GM23338 (cell line): ENCODE measurements around the gene VPS4A. TPM values are rescaled to one million over a fixed set of nuclear protein-coding genes. Genes with fewer than 3 reads are reported as not detected.

Experiments
- ATAC-seq: fragments of 200-7000 bp; cut with Tn5 transposase; 3 replicates; pipeline ENCODE4 v1.9.1; 2020
- DNase-seq: peaks from one replicate; pipeline ENCODE4 v3.0.0-alpha.2; 2015; ENCODE audit warnings: low spot score
- H2AFZ ChIP-seq: fragments of 200-600 bp; sonication (generic); 2 replicates; pipeline ENCODE4 v1.8.0; 2016; ENCODE audit warnings: antibody characterized with exemption, mild to moderate bottlenecking, moderate library complexity
- H3F3A ChIP-seq: fragments of 200-600 bp; sonication (generic); replicated peaks from 2 replicates; pipeline ENCODE4 v1.8.0; 2017; ENCODE audit warnings: antibody characterized with exemption, mixed run types, low read depth
- H3K27ac ChIP-seq: fragments of 200-600 bp; sonication (generic); 2 replicates; pipeline ENCODE4 v1.6.1; 2016; ENCODE audit warnings: low read depth
- H3K27me3 ChIP-seq: fragments of 200-600 bp; sonication (generic); 2 replicates; pipeline ENCODE4 v1.8.0; 2016; ENCODE audit warnings: mild to moderate bottlenecking, mixed run types, moderate library complexity; ENCODE audit not compliant: insufficient read depth
- H3K36me3 ChIP-seq: fragments of 200-600 bp; sonication (generic); 2 replicates; pipeline ENCODE4 v1.8.0; 2016; ENCODE audit warnings: mild to moderate bottlenecking; ENCODE audit not compliant: insufficient read depth
- H3K4me1 ChIP-seq: fragments of 200-600 bp; sonication (generic); 2 replicates; pipeline ENCODE4 v1.8.0; 2016; ENCODE audit warnings: mild to moderate bottlenecking, moderate library complexity; ENCODE audit not compliant: insufficient read depth
- H3K4me2 ChIP-seq: fragments of 200-600 bp; sonication (generic); 2 replicates; pipeline ENCODE4 v1.7.1; 2017; ENCODE audit warnings: mixed run types
- H3K4me3 ChIP-seq: fragments of 200-600 bp; sonication (generic); 2 replicates; pipeline ENCODE4 v1.6.1; 2016; ENCODE audit warnings: mixed run types
- H3K79me2 ChIP-seq: fragments of 200-600 bp; sonication (generic); replicated peaks from 2 replicates; pipeline ENCODE4 v1.8.0; 2017; ENCODE audit warnings: mild to moderate bottlenecking; ENCODE audit not compliant: insufficient read depth
- H3K9me2 ChIP-seq: fragments of 200-600 bp; sonication (generic); 2 replicates; pipeline ENCODE4 v1.8.0; 2017; ENCODE audit not compliant: insufficient read depth
- H4K20me1 ChIP-seq: fragments of 200-600 bp; sonication (generic); replicated peaks from 2 replicates; pipeline ENCODE4 v1.8.0; 2017; ENCODE audit warnings: mild to moderate bottlenecking; ENCODE audit not compliant: insufficient read depth
- H3K27ac Mint-ChIP-seq: 2 replicates; pipeline ENCODE4 v1.8.0; 2020; ENCODE audit warnings: inconsistent platforms, mild to moderate bottlenecking, moderate library complexity, mixed read lengths
- H3K27me3 Mint-ChIP-seq: 3 replicates; pipeline ENCODE4 v1.8.0; 2022; ENCODE audit warnings: low read depth, mild to moderate bottlenecking, moderate library complexity, mixed read lengths, inconsistent platforms; ENCODE audit not compliant: insufficient read depth, poor library complexity
- H3K36me3 Mint-ChIP-seq: 3 replicates; pipeline ENCODE4 v1.8.0; 2021; ENCODE audit warnings: low read depth, mild to moderate bottlenecking, inconsistent platforms, moderate library complexity, mixed read lengths
- H3K4me1 Mint-ChIP-seq: 3 replicates; pipeline ENCODE4 v1.8.0; 2020; ENCODE audit warnings: mild to moderate bottlenecking, inconsistent platforms, mixed read lengths
- H3K4me3 Mint-ChIP-seq: 3 replicates; pipeline ENCODE4 v1.8.0; 2021; ENCODE audit warnings: moderate library complexity, mild to moderate bottlenecking, inconsistent platforms, mixed read lengths
- H3K9me3 Mint-ChIP-seq: 3 replicates; pipeline ENCODE4 v1.8.0; 2020; ENCODE audit warnings: moderate library complexity, mild to moderate bottlenecking, inconsistent platforms, mixed read lengths
- CREB1 ChIP-seq: fragments of 250-450 bp; sonication (Bioruptor Pico); IDR thresholded peaks from 2 replicates; pipeline ENCODE4 v1.5.0; 2020; ENCODE audit warnings: low read depth, mild to moderate bottlenecking, moderate library complexity
- ETS1 ChIP-seq: IDR thresholded peaks from 2 replicates; pipeline ENCODE4 v1.6.1; 2016; ENCODE audit warnings: antibody characterized with exemption
- EZH2 ChIP-seq: fragments of 200-600 bp; sonication (generic); IDR thresholded peaks from one replicate; pipeline ENCODE4 v1.8.0; 2017; ENCODE audit warnings: antibody characterized with exemption, mild to moderate bottlenecking, low read depth; ENCODE audit not compliant: unreplicated experiment
- EZH2phosphoT487 ChIP-seq: fragments of 200-600 bp; sonication (generic); IDR thresholded peaks from one replicate; pipeline ENCODE4 v1.8.1; 2018; ENCODE audit warnings: antibody characterized with exemption; ENCODE audit not compliant: unreplicated experiment
- JUNB ChIP-seq: IDR thresholded peaks from one replicate; pipeline ENCODE4 v1.6.1; 2016; ENCODE audit warnings: antibody characterized with exemption; ENCODE audit not compliant: unreplicated experiment
- NANOG ChIP-seq: IDR thresholded peaks from 2 replicates; pipeline ENCODE4 v1.6.1; 2016; ENCODE audit warnings: antibody characterized with exemption, borderline replicate concordance
- POLR2AphosphoS5 ChIP-seq: IDR thresholded peaks from 2 replicates; pipeline ENCODE4 v1.6.1; 2016; ENCODE audit warnings: antibody characterized with exemption, low read depth
- STAT1 ChIP-seq: IDR thresholded peaks from one replicate; pipeline ENCODE4 v1.6.1; 2016; ENCODE audit warnings: antibody characterized with exemption; ENCODE audit not compliant: unreplicated experiment
- ZNF114 ChIP-seq: fragments of 250-450 bp; sonication (Bioruptor Pico); IDR thresholded peaks from 2 replicates; pipeline ENCODE4 v1.5.0; 2020; ENCODE audit warnings: mild to moderate bottlenecking, moderate library complexity
- ZNF331 ChIP-seq: fragments of 250-450 bp; sonication (Bioruptor Pico); IDR thresholded peaks from 2 replicates; pipeline ENCODE4 v1.5.0; 2020; ENCODE audit warnings: low read depth, mild to moderate bottlenecking, moderate library complexity
- polyA plus RNA-seq: library from polyadenylated mRNA; unstranded; fragments of >200 nt; fragmentation: Nextera tagmentation; extraction: Ambion mirVana; gene quantifications from 2 replicates; pipeline ENCODE4 v1.2.1, GENCODE V29; 2016
- total RNA-seq: library from RNA; depleted of rRNA; stranded (reverse); fragments of >200 nt; shearing (Covaris generic); gene quantifications from 2 replicates; pipeline ENCODE4 v1.2.3, GENCODE V29; 2014
- TF ChIP-seq, protein P1 (sequence below): fragments of 250-450 bp; sonication (Bioruptor Pico); IDR thresholded peaks from 2 replicates; pipeline ENCODE4 v1.5.0; 2020; ENCODE audit warnings: mild to moderate bottlenecking, moderate library complexity
- TF ChIP-seq, protein P2 (sequence below), 2 experiments: fragments of 200-600 bp in 1 of 2; sonication (generic) in 1 of 2; conservative IDR thresholded peaks; 2 replicates each; pipeline versions ENCODE4 v1.5.1 to v1.6.1; 2016 to 2017; ENCODE audit warnings: antibody characterized with exemption in 2 of 2, low read depth in 2 of 2, mild to moderate bottlenecking in 2 of 2, moderate library complexity in 1 of 2
- TF ChIP-seq, protein P3 (sequence below): IDR thresholded peaks from one replicate; pipeline ENCODE4 v1.6.1; 2018; ENCODE audit warnings: antibody characterized with exemption; ENCODE audit not compliant: unreplicated experiment

The VPS4A gene
- total and polyA plus RNA-seq, 2 experiments from 2014 or later = 29.1 to 32.7 TPM

DNA sequence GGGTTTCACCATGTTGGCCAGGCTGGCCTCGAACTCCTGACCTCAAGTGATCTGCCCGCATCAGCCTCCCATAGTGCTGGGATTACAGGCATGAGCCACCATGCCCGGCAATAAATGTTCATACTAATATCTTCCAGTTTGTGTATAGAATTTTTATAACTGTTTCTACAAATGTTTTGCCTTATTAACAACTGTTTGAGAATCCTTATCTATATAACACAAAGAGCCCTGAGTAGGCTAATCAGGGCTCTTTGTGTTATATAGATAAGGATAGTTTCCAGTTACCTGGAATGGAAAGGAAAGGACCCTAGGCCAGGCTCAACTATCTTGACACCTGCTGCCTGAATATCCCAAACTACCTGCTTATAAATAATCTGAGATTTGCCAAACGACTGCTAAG lies 57.7 kb downstream of the VPS4A start:
- ATAC-seq = no peak
- Histone ChIP-seq H3F3A (0 out of 2 replicates have a peak, but pooled peaks cover 7% of the 10 kb centered on the region), H3K4me3 (no peak overlapping the region), H3K9me2 (no peaks in the 10 kb centered on the region), H4K20me1 (peaks cover 7% of the 10 kb centered on the region), H3K27ac (no peak overlapping the region), H3K36me3 (peaks cover 64% of the 10 kb centered on the region), H3K79me2 (no peaks in the 10 kb centered on the region), H3K4me2 (no peak overlapping the region), H3K4me1 (no peaks in the 10 kb centered on the region), H2AFZ (no peak overlapping the region), H3K27me3 (no peaks in the 10 kb centered on the region)
- H3K4me1 Mint-ChIP-seq = no peaks in the 10 kb centered on the region
- no peak overlapping the region for H3K4me3 Mint-ChIP-seq
- H3K27ac Mint-ChIP-seq = no peak overlapping the region
- peaks cover 56% of the 10 kb centered on the region for H3K36me3 Mint-ChIP-seq
- no peak for DNase-seq
- peaks cover 2% of the 10 kb centered on the region for H3K27me3 Mint-ChIP-seq
- no peaks in the 10 kb centered on the region for H3K9me3 Mint-ChIP-seq
- TF ChIP-seq ZNF114 (CRISPR knock-in tag) = no peak
- no peak for TF ChIP-seq CREB1
- no peak for TF ChIP-seq POLR2AphosphoS5
- no peak for TF ChIP-seq EZH2phosphoT487
- no peak for TF ChIP-seq STAT1
- no peak for TF ChIP-seq NANOG
- TF ChIP-seq, protein P1, sequence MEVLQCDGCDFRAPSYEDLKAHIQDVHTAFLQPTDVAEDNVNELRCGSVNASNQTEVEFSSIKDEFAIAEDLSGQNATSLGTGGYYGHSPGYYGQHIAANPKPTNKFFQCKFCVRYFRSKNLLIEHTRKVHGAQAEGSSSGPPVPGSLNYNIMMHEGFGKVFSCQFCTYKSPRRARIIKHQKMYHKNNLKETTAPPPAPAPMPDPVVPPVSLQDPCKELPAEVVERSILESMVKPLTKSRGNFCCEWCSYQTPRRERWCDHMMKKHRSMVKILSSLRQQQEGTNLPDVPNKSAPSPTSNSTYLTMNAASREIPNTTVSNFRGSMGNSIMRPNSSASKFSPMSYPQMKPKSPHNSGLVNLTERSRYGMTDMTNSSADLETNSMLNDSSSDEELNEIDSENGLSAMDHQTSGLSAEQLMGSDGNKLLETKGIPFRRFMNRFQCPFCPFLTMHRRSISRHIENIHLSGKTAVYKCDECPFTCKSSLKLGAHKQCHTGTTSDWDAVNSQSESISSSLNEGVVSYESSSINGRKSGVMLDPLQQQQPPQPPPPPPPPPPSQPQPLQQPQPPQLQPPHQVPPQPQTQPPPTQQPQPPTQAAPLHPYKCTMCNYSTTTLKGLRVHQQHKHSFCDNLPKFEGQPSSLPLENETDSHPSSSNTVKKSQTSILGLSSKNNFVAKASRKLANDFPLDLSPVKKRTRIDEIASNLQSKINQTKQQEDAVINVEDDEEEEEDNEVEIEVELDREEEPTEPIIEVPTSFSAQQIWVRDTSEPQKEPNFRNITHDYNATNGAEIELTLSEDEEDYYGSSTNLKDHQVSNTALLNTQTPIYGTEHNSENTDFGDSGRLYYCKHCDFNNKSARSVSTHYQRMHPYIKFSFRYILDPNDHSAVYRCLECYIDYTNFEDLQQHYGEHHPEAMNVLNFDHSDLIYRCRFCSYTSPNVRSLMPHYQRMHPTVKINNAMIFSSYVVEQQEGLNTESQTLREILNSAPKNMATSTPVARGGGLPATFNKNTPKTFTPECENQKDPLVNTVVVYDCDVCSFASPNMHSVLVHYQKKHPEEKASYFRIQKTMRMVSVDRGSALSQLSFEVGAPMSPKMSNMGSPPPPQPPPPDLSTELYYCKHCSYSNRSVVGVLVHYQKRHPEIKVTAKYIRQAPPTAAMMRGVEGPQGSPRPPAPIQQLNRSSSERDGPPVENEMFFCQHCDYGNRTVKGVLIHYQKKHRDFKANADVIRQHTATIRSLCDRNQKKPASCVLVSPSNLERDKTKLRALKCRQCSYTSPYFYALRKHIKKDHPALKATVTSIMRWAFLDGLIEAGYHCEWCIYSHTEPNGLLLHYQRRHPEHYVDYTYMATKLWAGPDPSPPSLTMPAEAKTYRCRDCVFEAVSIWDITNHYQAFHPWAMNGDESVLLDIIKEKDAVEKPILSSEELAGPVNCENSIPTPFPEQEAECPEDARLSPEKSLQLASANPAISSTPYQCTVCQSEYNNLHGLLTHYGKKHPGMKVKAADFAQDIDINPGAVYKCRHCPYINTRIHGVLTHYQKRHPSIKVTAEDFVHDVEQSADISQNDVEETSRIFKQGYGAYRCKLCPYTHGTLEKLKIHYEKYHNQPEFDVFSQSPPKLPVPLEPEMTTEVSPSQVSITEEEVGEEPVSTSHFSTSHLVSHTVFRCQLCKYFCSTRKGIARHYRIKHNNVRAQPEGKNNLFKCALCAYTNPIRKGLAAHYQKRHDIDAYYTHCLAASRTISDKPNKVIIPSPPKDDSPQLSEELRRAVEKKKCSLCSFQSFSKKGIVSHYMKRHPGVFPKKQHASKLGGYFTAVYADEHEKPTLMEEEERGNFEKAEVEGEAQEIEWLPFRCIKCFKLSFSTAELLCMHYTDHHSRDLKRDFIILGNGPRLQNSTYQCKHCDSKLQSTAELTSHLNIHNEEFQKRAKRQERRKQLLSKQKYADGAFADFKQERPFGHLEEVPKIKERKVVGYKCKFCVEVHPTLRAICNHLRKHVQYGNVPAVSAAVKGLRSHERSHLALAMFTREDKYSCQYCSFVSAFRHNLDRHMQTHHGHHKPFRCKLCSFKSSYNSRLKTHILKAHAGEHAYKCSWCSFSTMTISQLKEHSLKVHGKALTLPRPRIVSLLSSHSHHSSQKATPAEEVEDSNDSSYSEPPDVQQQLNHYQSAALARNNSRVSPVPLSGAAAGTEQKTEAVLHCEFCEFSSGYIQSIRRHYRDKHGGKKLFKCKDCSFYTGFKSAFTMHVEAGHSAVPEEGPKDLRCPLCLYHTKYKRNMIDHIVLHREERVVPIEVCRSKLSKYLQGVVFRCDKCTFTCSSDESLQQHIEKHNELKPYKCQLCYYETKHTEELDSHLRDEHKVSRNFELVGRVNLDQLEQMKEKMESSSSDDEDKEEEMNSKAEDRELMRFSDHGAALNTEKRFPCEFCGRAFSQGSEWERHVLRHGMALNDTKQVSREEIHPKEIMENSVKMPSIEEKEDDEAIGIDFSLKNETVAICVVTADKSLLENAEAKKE (CRISPR knock-in tag) = no peak
- TF ChIP-seq, protein P2, sequence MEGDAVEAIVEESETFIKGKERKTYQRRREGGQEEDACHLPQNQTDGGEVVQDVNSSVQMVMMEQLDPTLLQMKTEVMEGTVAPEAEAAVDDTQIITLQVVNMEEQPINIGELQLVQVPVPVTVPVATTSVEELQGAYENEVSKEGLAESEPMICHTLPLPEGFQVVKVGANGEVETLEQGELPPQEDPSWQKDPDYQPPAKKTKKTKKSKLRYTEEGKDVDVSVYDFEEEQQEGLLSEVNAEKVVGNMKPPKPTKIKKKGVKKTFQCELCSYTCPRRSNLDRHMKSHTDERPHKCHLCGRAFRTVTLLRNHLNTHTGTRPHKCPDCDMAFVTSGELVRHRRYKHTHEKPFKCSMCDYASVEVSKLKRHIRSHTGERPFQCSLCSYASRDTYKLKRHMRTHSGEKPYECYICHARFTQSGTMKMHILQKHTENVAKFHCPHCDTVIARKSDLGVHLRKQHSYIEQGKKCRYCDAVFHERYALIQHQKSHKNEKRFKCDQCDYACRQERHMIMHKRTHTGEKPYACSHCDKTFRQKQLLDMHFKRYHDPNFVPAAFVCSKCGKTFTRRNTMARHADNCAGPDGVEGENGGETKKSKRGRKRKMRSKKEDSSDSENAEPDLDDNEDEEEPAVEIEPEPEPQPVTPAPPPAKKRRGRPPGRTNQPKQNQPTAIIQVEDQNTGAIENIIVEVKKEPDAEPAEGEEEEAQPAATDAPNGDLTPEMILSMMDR (conservative IDR thresholded peaks at IDR 0.05; ENCODE audit: low read depth in 2 of 2) = no peak
- TF ChIP-seq EZH2 = no peak
- TF ChIP-seq ZNF331 (CRISPR knock-in tag) = no peak
- no peak for TF ChIP-seq ETS1
- TF ChIP-seq JUNB = no peak
- TF ChIP-seq, protein P3, sequence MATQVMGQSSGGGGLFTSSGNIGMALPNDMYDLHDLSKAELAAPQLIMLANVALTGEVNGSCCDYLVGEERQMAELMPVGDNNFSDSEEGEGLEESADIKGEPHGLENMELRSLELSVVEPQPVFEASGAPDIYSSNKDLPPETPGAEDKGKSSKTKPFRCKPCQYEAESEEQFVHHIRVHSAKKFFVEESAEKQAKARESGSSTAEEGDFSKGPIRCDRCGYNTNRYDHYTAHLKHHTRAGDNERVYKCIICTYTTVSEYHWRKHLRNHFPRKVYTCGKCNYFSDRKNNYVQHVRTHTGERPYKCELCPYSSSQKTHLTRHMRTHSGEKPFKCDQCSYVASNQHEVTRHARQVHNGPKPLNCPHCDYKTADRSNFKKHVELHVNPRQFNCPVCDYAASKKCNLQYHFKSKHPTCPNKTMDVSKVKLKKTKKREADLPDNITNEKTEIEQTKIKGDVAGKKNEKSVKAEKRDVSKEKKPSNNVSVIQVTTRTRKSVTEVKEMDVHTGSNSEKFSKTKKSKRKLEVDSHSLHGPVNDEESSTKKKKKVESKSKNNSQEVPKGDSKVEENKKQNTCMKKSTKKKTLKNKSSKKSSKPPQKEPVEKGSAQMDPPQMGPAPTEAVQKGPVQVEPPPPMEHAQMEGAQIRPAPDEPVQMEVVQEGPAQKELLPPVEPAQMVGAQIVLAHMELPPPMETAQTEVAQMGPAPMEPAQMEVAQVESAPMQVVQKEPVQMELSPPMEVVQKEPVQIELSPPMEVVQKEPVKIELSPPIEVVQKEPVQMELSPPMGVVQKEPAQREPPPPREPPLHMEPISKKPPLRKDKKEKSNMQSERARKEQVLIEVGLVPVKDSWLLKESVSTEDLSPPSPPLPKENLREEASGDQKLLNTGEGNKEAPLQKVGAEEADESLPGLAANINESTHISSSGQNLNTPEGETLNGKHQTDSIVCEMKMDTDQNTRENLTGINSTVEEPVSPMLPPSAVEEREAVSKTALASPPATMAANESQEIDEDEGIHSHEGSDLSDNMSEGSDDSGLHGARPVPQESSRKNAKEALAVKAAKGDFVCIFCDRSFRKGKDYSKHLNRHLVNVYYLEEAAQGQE = no peak
